GM12878 (cell line): ENCODE data around the gene FOSL1. TPM values are rescaled to one million over a fixed set of nuclear protein-coding genes. Genes with fewer than 3 reads are reported as not detected.
A peak's percentile ranks its signal among the peaks of the same experiment; 100 is the strongest.

ENCODE experiments used
- BCL3 ChIP-seq: IDR thresholded peaks from 2 replicates; pipeline ENCODE4 v1.6.1; 2011; ENCODE audit warnings: borderline replicate concordance, low read depth, mild to moderate bottlenecking, moderate library complexity, low read length; ENCODE audit not compliant: insufficient read depth, poor library complexity, severe bottlenecking
- CBX5 ChIP-seq: sonication (generic); IDR thresholded peaks from 2 replicates; pipeline ENCODE4 v1.6.1; 2016; ENCODE audit warnings: low read depth, moderate library complexity, mild to moderate bottlenecking, inconsistent platforms
- CEBPZ ChIP-seq: fragments of 150-350 bp; IDR thresholded peaks from 2 replicates; pipeline ENCODE4 v1.6.1; 2016; ENCODE audit warnings: low read depth, low read length
- ESRRA ChIP-seq: IDR thresholded peaks from 2 replicates; pipeline ENCODE4 v1.6.1; 2012; ENCODE audit warnings: mild to moderate bottlenecking, low read length, improper control_type of control experiment
- ETV6 ChIP-seq, 2 experiments: fragments of 450-650 bp in 1 of 2; IDR thresholded peaks in 1 of 2; conservative IDR thresholded peaks in 1 of 2; 2 replicates each; pipeline ENCODE4 v1.6.1; 2014; ENCODE audit warnings: antibody characterized with exemption in 1 of 2, borderline replicate concordance in 1 of 2, low read depth in 1 of 2, mild to moderate bottlenecking in 1 of 2, moderate library complexity in 1 of 2
- GATAD2B ChIP-seq: fragments of 450-650 bp; conservative IDR thresholded peaks from 2 replicates; pipeline ENCODE4 v1.6.1; 2017; ENCODE audit warnings: low read depth, mild to moderate bottlenecking, moderate library complexity
- IRF5 ChIP-seq: fragments of 450-650 bp; IDR thresholded peaks from 2 replicates; pipeline ENCODE4 v1.6.1; 2017; ENCODE audit warnings: borderline replicate concordance
- KLF5 ChIP-seq: fragments of 450-650 bp; IDR thresholded peaks from 2 replicates; pipeline ENCODE4 v1.6.1; 2014; ENCODE audit warnings: mild to moderate bottlenecking; ENCODE audit not compliant: partially characterized antibody
- MEF2B ChIP-seq: fragments of 450-650 bp; IDR thresholded peaks from 2 replicates; pipeline ENCODE4 v1.6.1; 2018; ENCODE audit warnings: mild to moderate bottlenecking, moderate library complexity; ENCODE audit not compliant: partially characterized antibody, poor library complexity, severe bottlenecking
- MYC ChIP-seq: IDR thresholded peaks from 2 replicates; pipeline ENCODE4 v1.6.1; 2011; ENCODE audit warnings: mild to moderate bottlenecking, low read length, moderate library complexity, inconsistent platforms; ENCODE audit not compliant: insufficient read depth, insufficient replicate concordance, insufficient read length, severe bottlenecking
- PKNOX1 ChIP-seq: fragments of 450-650 bp; IDR thresholded peaks from 2 replicates; pipeline ENCODE4 v1.6.1; 2016; ENCODE audit warnings: mild to moderate bottlenecking
- PRDM15 ChIP-seq: fragments of 450-650 bp; formaldehyde crosslinking; IDR thresholded peaks from 2 replicates; pipeline ENCODE4 v1.4.0; 2020; ENCODE audit warnings: mild to moderate bottlenecking, moderate library complexity
- TCF7 ChIP-seq: IDR thresholded peaks from 2 replicates; pipeline ENCODE4 v1.6.1; 2014; ENCODE audit warnings: antibody characterized with exemption, borderline replicate concordance
- WRNIP1 ChIP-seq: IDR thresholded peaks from 2 replicates; pipeline ENCODE4 v1.6.1; 2011; ENCODE audit warnings: low read depth, low read length, improper control_type of control experiment, borderline replicate concordance
- ZNF217 ChIP-seq: fragments of 450-650 bp; IDR thresholded peaks from 2 replicates; pipeline ENCODE4 v1.6.1; 2017; ENCODE audit warnings: antibody characterized with exemption, mild to moderate bottlenecking
- ZNF384 ChIP-seq: IDR thresholded peaks from 2 replicates; pipeline ENCODE4 v1.6.1; 2012; ENCODE audit warnings: low read depth, mild to moderate bottlenecking, low read length, improper control_type of control experiment, borderline replicate concordance
- polyA plus RNA-seq, 11 experiments: library from polyadenylated mRNA; depleted of rRNA in 4 of 11; unstranded in 6 of 11; stranded (reverse) in 5 of 11; fragments of >200 nt; fragmentation: Nextera tagmentation in 4 of 11; fragmentation: Illumina TruSeq in 1 of 11; extraction: Ambion mirVana in 4 of 11; extraction: Trizol in 1 of 11; gene quantifications; 1 replicate in 1 of 11; 2 replicates in 10 of 11; pipeline versions ENCODE4 v1.2.1 to v1.2.3, GENCODE V29; 2011 to 2016; ENCODE audit warnings: inconsistent platforms in 2 of 11, missing spikeins in 2 of 11, low read depth in 1 of 11
- total RNA-seq, 4 experiments: library from RNA; depleted of rRNA in 3 of 4; stranded (reverse); fragments of >200 nt in 3 of 4; fragmentation: Illumina TruSeq in 1 of 4; extraction: Trizol in 1 of 4; gene quantifications; 2 replicates each; pipeline versions ENCODE4 v1.2.1 to v1.2.3, GENCODE V29; 2013 to 2021

Gene FOSL1
- total and polyA plus RNA-seq, 10 of the 15 experiments (the other 5 are each of a cell fraction or from before 2014, with no cell fraction given), result 0.82 to 5.4 (median 2.1) TPM

- TF ChIP-seq PKNOX1 (no peak), WRNIP1 (no peak), TCF7 (no peak), ZNF384 (no peak), ZNF217 (peak; percentile 25; the same call in 1 of the 2 replicates), PRDM15 (CRISPR knock-in tag) (no peak), CEBPZ (peak; percentile 64; the same call in 1 of the 2 replicates), ETV6 (conservative IDR thresholded peaks at IDR 0.05 in 1 of 2, IDR thresholded peaks at IDR 0.05 in 1 of 2; ENCODE audit: borderline replicate concordance in 1 of 2, low read depth in 1 of 2) (peak in 1 of 2 experiments; percentile 52; a peak in 1 of 4 replicates), KLF5 (peak; percentile 71), BCL3 (peak; percentile 86), CBX5 (peak; percentile 95; the same call in 1 of the 2 replicates), ESRRA (peak; percentile 68; the same call in 1 of the 2 replicates), MEF2B (no peak), IRF5 (no peak), MYC (peak; percentile 23), GATAD2B (peak; percentile 88)
These were observed 19.0 kb upstream of the FOSL1 start, which contains the start of gene DRAP1 (continued) for GRCh38 chr11:65919141-65919572.
